ENCODE results near the gene BTBD18.
"Not testable (repeated sequence)": the region's sequence is repeated elsewhere in the genome, so short reads cannot be mapped to it uniquely, and the experiment has no call there.

BTBD18 gene

GRCh38 chr11:57727185-57727584 lies 24.4 kb downstream of the BTBD18 start:
- no peak for FAIRE-seq

- not testable (repeated sequence) for FAIRE-seq
Measured at GRCh38 chr11:57716726-57717125, 34.9 kb downstream of the BTBD18 start.

DNA sequence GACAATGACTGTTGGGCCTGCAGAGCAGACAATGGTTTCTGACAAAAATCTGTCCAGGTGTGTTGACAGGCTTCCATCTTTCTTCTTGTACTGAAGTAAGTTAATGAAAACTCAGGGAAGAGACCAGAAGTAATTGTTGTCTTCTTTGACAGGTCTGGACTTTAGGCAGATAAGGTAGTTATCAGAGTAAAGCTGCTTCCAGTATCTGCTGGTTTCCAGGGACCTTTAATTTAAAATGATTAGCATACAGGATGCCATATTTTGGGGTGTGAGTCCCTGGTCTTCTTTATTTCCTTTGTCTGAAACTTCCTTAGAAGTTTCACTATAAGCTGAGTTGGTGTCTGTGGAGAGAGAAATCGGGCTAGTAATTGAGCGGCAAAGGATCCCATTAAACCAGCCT lies 37.8 kb downstream of the BTBD18 start:
- no peak for FAIRE-seq

DNA sequence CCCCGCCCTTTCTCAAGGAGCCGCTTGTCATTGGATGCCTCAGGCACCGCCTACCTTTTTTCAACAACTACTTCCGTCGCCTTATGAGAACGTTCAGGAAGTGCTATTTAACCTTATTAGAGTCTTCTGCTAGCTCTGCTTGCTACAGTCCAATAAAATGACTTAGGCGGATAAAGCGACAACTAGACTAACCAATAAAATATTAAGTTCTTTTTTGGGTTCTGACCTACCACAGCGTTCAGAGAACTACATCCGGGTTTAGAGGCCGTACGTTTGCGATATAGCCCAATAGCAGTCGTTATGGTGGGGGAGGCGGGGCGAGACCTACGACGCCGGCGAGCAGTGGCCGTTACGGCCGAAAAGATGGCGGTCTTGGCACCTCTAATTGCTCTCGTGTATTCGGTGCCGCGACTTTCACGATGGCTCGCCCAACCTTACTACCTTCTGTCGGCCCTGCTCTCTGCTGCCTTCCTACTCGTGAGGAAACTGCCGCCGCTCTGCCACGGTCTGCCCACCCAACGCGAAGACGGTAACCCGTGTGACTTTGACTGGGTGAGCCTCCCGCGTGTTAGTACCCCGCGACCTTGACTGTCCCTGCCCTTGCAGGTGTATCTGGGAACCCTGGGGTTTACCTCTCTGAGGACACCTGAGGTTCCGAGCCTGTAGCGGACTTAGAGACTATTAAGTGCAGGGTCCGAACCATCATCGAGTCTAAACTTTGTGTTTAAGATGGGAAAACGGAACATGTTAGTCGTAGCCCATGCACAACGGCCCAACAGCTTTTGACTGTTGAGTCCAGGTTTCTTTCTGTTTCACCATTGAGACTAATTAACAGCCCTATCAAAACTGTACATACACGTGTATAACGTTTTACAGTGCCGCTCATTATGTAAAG lies 39.1 kb downstream of the BTBD18 start, which contains the start of gene TMX2:
Gene TMX2 (plus strand): TSS at position 338 of the 895 bp plus-strand sequence. CDS start 26 bp downstream, at position 364.
- FAIRE-seq, result peak; percentile 100

DNA sequence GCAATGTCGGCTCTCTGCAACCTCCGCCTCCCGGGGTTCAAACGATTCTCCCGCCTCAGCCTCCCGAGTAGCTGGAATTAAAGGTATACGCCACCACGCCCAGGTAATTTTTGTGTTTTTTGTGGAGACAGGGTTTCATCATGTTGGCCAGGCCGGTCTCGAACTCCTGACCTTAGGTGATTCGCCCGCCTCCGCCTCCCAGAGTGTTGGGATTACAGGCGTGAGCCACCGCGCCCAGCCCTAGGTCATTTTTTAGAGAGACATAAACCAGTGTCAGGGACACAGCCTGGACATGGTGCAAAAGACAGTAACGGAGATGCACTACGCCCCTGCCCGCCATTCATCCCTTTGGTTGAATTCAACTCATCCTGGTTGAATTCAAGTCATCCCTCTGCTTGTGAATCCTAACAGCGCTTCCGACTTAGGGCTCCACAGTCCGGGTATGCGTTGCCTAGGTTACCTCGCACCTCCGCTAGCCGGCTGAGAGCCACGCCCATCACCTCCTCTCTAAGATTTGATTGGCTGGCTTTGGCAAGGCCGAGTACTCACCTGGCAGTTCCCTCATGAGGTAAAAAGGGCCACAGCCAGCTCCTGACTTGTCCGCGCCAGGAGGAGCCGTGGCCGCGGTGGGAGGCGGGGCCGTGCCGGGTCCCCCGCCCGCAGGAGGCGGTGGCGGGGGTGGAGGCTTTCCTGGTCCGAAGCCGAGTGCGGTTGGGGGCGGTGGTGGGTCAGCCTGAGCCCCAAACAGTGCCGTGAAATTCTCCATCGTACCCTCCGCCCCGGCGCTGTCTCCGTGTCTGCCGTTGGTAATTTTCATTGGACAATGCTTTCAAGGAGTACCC lies 40.0 kb downstream of the BTBD18 start, which contains the start of gene MED19:
Gene MED19 (minus strand): TSS at position 802 of the 842 bp plus-strand sequence. CDS start 36 bp downstream, at position 766.
- FAIRE-seq, result no peak

- no peak for FAIRE-seq
Measured at GRCh38 chr11:57709802-57710367, 41.7 kb downstream of the BTBD18 start.

GRCh38 chr11:57705432-57705831 lies 46.2 kb downstream of the BTBD18 start:
- FAIRE-seq, result not testable (repeated sequence)

DNA sequence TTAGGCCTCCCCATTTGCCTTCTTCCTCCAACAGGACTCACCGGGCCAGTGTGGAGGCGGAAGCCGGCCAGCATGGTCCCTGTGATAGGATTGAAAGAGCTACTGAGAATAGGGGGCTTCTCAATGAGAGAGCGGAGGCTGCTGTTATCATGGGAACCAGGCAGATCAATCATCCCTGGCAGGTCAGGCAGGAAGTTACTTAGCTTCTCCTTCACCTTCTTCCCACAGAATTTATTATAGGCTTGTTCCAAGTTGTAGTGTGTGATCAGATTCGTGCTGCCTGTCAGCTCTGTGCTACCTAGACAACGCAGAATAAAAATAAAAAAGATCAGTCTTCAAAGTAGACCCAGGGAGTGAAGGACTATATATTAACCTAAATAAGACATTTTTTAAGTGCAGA lies 46.7 kb downstream of the BTBD18 start:
- FAIRE-seq, result no peak

DNA sequence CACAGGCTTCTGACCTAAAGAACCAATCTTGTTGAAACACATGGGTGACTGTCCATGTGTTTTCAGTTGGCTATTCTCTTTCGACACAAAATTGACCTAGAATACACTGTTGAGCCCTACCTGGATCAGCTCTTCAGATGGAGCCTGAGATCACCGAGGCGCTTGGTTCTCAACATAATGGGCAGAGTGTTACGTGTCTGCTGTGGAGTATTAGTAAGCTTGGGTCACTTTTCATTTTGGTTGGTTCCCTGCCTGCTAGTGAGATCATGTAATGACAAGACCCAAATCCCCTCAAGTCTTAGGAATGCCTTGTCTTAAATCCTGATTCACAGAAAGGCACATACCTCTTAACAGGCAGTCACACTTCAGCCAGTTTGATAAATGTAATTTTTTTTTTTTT lies 48.3 kb downstream of the BTBD18 start:
- no peak for FAIRE-seq

DNA sequence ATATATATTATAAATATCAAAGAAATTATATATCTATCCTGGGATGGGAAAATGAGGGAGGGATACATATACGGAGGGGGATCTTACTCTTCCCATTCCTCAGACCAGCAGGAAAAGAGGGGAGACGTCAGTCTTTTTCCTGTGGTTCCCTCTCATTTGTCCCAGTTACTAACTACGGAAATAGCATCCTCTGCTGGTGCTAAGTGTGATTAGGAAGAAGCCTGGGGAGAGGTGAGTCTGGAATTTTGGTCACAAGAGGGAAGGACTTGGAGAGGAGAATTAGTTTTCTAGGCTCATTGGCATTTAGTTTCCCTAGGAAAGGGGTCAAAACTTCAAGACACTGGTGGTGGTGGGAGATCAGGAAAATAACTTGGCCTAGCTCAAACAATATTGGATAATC lies 51.2 kb downstream of the BTBD18 start:
- FAIRE-seq, result no peak

GRCh38 chr11:57699813-57700212 lies 51.8 kb downstream of the BTBD18 start:
- no peak for FAIRE-seq

DNA sequence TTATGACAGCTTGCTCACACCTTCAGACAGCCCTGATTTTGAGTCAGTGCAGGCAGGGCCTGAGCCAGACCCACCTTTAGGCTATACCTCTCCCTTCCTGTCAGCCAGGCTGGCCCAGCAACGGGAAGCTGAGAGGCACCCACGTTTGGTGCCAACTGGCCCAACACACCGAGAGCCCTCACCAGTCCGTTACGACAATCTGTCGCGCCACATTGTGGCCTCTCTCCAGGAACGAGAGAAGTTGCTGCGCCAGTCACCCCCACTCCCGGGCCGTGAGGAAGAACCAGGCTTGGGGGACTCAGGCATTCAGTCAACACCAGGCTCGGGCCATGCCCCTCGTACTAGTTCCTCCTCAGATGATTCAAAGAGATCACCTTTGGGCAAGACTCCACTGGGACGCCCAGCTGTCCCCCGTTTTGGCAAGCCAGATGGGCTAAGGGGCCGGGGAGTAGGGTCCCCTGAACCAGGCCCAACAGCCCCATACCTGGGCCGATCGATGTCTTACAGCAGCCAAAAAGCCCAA lies 52.7 kb downstream of the BTBD18 start:
- FAIRE-seq, result no peak
